ENCODE measurements around the gene EYA3. TPM values are rescaled to one million over a fixed set of nuclear protein-coding genes. Genes with fewer than 3 reads are reported as not detected.

The EYA3 gene
- total and polyA plus RNA-seq, 10 of the 15 experiments (the other 5 are each of a cell fraction or from before 2014, with no cell fraction given): 13.0 to 46.6 (median 23.4) TPM

DNA sequence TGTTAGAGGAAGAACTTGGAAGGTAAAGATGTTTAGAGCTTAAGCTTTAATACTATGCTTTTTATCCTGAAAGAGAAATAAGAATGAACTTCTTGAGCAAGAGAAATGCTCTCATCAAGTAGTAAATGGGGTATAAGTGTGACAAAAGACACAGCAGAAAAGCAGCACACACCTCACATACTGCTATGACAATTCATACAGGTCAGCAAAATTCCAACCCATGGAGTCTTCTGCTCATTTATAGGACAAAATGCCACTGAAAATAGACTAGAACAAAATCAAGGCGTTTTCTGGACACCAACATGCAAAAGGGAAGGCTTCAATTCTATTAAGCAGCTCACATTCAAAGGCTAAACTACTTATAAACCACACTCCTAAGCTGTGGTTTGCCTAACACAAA, 61.2 kb downstream of the EYA3 start (continued):
- no peak for TF ChIP-seq FOS (IDR thresholded peaks at IDR 0.05; ENCODE audit: borderline replicate concordance, extremely low read depth, insufficient read length)

DNA sequence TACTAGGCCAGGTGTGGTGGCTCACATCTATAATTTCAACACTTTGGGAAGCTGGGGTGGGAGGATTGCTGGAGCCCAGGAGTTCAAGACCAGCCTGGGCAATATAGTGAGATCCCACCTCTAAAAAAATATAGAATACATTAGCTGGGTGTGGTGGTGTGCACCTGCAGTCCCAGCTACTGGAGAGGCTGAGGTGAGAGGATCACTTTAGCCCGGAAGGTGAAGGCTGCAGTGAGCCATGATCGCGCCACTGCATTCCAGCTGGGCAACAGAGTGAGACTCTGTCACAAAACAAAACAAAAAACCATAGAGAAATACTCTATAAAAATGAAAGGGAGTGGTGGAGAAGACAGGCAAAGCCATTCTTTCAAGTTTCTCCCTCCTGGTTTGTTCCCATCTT, 62.1 kb downstream of the EYA3 start:
- Histone ChIP-seq H3K27ac (ENCODE audit: control insufficient read depth, insufficient read depth) (no peak overlapping the region), H3K9ac (ENCODE audit: control insufficient read depth, insufficient read depth, low read length) (no peak overlapping the region), H3K9me3 (replicated peaks; ENCODE audit: control insufficient read depth, insufficient read depth, low read length) (no peaks in the 10 kb centered on the region), H3K4me2 (ENCODE audit: control insufficient read depth, insufficient read depth) (no peak overlapping the region), H2AFZ (ENCODE audit: control insufficient read depth, low read depth, low read length) (no peak overlapping the region), H4K20me1 (ENCODE audit: control insufficient read depth, insufficient read depth) (no peaks in the 10 kb centered on the region), H3K79me2 (ENCODE audit: control insufficient read depth, insufficient read depth, low read length) (no peaks in the 10 kb centered on the region; the same call in 1 of the 2 replicates), H3K4me1 (ENCODE audit: control insufficient read depth, insufficient read depth, low read length) (peaks cover 22% of the 10 kb centered on the region), H3K27me3 (replicated peaks in 1 of 2; ENCODE audit: control insufficient read depth in 2 of 2, insufficient read depth in 2 of 2, low read length in 1 of 2) (no peaks in the 10 kb centered on the region), H3K4me3 (no peak overlapping the region), H3K36me3 (ENCODE audit: control insufficient read depth in 2 of 2, insufficient read depth in 2 of 2, low read length in 1 of 2) (peaks cover 0 to 10% of the 10 kb centered on the region in 2 experiments; a peak in 2 of 4 replicates)
- no TSS peak for BruUV-seq (replicated peaks)
- SMC1A ChIA-PET (ENCODE audit: uncharacterized antibody, unreplicated experiment): interaction anchor here (0.6 to 1.7 kb wide), 6 partner anchors 9 to 369 kb away, joined by 3 to 7 read pairs (median 4); partner anchors contain the start of gene EYA3
- DNase-seq (ENCODE audit: low read depth, low spot score) (no peak), FAIRE-seq (no peak), ATAC-seq (no peak)
- POLR2A ChIA-PET: no interaction called here
- intact Hi-C loops (cut with micrococcal nuclease; ENCODE audit: unreplicated experiment) (no loop called here), in situ Hi-C loops (cut with MboI) (no loop called here)
- CTCF ChIA-PET: interaction anchor here (1.0 to 1.2 kb wide), 4 partner anchors 9 to 183 kb away, joined by 3 to 6 read pairs (median 4); no protein-coding TSS in a partner anchor
- WGBS (ENCODE audit: insufficient coverage, insufficient replicate concordance, low lambda C conversion rate, missing lambda C conversion rate): 94% methylated on average over 3 of the region's 3 CpGs
- RAD21 ChIA-PET (ENCODE audit: unreplicated experiment): no interaction called here
- TF ChIP-seq ETV6 (conservative IDR thresholded peaks at IDR 0.05 in 1 of 2, IDR thresholded peaks at IDR 0.05 in 1 of 2; ENCODE audit: borderline replicate concordance in 1 of 2, low read depth in 1 of 2) (no peak), SRF (IDR thresholded peaks at IDR 0.05; ENCODE audit: low read depth in 2 of 2, low read length in 2 of 2) (no peak), RAD21 (IDR thresholded peaks at IDR 0.05; ENCODE audit: insufficient read depth, low read depth, low read length) (no peak), MEF2A (IDR thresholded peaks at IDR 0.05; ENCODE audit: insufficient read depth, low read depth, low read length) (no peak), NR2C1 (IDR thresholded peaks at IDR 0.05) (no peak), HDAC6 (IDR thresholded peaks at IDR 0.05; ENCODE audit: unreplicated experiment) (no peak), SUPT20H (IDR thresholded peaks at IDR 0.05; ENCODE audit: borderline replicate concordance, control insufficient read depth, low read depth, low read length) (no peak), TCF7 (IDR thresholded peaks at IDR 0.05; ENCODE audit: borderline replicate concordance) (no peak), MTA3 (IDR thresholded peaks at IDR 0.05; ENCODE audit: borderline replicate concordance, low read length) (no peak)
- TF ChIP-seq, protein P1, sequence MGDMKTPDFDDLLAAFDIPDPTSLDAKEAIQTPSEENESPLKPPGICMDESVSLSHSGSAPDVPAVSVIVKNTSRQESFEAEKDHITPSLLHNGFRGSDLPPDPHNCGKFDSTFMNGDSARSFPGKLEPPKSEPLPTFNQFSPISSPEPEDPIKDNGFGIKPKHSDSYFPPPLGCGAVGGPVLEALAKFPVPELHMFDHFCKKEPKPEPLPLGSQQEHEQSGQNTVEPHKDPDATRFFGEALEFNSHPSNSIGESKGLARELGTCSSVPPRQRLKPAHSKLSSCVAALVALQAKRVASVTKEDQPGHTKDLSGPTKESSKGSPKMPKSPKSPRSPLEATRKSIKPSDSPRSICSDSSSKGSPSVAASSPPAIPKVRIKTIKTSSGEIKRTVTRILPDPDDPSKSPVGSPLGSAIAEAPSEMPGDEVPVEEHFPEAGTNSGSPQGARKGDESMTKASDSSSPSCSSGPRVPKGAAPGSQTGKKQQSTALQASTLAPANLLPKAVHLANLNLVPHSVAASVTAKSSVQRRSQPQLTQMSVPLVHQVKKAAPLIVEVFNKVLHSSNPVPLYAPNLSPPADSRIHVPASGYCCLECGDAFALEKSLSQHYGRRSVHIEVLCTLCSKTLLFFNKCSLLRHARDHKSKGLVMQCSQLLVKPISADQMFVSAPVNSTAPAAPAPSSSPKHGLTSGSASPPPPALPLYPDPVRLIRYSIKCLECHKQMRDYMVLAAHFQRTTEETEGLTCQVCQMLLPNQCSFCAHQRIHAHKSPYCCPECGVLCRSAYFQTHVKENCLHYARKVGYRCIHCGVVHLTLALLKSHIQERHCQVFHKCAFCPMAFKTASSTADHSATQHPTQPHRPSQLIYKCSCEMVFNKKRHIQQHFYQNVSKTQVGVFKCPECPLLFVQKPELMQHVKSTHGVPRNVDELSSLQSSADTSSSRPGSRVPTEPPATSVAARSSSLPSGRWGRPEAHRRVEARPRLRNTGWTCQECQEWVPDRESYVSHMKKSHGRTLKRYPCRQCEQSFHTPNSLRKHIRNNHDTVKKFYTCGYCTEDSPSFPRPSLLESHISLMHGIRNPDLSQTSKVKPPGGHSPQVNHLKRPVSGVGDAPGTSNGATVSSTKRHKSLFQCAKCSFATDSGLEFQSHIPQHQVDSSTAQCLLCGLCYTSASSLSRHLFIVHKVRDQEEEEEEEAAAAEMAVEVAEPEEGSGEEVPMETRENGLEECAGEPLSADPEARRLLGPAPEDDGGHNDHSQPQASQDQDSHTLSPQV (IDR thresholded peaks at IDR 0.05): no peak
- TF ChIP-seq, protein P2, sequence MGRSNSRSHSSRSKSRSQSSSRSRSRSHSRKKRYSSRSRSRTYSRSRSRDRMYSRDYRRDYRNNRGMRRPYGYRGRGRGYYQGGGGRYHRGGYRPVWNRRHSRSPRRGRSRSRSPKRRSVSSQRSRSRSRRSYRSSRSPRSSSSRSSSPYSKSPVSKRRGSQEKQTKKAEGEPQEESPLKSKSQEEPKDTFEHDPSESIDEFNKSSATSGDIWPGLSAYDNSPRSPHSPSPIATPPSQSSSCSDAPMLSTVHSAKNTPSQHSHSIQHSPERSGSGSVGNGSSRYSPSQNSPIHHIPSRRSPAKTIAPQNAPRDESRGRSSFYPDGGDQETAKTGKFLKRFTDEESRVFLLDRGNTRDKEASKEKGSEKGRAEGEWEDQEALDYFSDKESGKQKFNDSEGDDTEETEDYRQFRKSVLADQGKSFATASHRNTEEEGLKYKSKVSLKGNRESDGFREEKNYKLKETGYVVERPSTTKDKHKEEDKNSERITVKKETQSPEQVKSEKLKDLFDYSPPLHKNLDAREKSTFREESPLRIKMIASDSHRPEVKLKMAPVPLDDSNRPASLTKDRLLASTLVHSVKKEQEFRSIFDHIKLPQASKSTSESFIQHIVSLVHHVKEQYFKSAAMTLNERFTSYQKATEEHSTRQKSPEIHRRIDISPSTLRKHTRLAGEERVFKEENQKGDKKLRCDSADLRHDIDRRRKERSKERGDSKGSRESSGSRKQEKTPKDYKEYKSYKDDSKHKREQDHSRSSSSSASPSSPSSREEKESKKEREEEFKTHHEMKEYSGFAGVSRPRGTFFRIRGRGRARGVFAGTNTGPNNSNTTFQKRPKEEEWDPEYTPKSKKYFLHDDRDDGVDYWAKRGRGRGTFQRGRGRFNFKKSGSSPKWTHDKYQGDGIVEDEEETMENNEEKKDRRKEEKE (IDR thresholded peaks at IDR 0.05): no peak
- TF ChIP-seq, protein P3, sequence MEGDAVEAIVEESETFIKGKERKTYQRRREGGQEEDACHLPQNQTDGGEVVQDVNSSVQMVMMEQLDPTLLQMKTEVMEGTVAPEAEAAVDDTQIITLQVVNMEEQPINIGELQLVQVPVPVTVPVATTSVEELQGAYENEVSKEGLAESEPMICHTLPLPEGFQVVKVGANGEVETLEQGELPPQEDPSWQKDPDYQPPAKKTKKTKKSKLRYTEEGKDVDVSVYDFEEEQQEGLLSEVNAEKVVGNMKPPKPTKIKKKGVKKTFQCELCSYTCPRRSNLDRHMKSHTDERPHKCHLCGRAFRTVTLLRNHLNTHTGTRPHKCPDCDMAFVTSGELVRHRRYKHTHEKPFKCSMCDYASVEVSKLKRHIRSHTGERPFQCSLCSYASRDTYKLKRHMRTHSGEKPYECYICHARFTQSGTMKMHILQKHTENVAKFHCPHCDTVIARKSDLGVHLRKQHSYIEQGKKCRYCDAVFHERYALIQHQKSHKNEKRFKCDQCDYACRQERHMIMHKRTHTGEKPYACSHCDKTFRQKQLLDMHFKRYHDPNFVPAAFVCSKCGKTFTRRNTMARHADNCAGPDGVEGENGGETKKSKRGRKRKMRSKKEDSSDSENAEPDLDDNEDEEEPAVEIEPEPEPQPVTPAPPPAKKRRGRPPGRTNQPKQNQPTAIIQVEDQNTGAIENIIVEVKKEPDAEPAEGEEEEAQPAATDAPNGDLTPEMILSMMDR (IDR thresholded peaks at IDR 0.05 in 2 of 3, conservative IDR thresholded peaks at IDR 0.05 in 1 of 3; ENCODE audit: control insufficient read depth in 2 of 3, extremely low read depth in 1 of 3, insufficient read depth in 1 of 3, low read depth in 3 of 3, low read length in 3 of 3): no peak
